ENCODE measurements around the gene HYOU1.
"Not testable (repeated sequence)": the region's sequence is repeated elsewhere in the genome, so short reads cannot be mapped to it uniquely, and the experiment has no call there.

The HYOU1 gene, protein sequence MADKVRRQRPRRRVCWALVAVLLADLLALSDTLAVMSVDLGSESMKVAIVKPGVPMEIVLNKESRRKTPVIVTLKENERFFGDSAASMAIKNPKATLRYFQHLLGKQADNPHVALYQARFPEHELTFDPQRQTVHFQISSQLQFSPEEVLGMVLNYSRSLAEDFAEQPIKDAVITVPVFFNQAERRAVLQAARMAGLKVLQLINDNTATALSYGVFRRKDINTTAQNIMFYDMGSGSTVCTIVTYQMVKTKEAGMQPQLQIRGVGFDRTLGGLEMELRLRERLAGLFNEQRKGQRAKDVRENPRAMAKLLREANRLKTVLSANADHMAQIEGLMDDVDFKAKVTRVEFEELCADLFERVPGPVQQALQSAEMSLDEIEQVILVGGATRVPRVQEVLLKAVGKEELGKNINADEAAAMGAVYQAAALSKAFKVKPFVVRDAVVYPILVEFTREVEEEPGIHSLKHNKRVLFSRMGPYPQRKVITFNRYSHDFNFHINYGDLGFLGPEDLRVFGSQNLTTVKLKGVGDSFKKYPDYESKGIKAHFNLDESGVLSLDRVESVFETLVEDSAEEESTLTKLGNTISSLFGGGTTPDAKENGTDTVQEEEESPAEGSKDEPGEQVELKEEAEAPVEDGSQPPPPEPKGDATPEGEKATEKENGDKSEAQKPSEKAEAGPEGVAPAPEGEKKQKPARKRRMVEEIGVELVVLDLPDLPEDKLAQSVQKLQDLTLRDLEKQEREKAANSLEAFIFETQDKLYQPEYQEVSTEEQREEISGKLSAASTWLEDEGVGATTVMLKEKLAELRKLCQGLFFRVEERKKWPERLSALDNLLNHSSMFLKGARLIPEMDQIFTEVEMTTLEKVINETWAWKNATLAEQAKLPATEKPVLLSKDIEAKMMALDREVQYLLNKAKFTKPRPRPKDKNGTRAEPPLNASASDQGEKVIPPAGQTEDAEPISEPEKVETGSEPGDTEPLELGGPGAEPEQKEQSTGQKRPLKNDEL

DNA sequence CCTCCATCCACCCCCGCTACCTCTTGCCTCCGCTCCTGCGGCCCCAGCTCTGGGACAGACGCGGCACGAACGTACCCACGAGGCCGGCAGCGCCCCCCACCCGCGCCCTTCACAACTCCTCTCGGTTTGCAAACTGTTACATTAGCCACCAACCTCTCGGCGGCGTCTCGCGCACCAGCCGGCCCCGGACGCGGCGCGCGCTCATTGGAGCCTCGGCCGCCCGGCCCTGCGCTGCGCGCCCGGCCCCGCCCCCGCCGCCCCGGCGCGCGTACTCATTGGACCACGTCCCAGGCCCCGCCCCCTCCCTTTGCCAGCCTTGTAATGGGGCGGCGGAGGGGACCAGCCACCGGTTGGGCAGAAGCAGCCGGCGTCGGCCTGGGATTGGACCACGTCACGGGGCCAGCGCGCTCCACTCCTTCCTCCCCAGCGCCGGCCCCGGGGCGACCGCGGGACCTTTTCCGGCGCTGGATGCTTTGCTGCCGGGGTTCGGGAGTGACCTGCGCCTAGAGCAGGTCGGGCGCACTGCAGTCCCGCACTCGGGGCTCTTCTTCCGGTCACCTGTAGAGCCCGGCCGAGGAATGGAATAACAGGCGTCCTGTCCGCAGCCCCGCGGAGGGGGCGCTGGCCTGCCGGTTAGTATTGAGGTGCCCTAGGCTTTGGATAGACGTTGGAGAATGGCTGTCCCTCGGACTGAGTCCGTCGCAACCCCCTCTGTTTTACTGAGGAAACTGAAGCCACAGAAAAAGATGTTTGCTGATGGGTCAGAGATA lies at the start of gene HYOU1:
Gene HYOU1 (minus strand): TSS at position 206 of the 770 bp plus-strand sequence. CDS start 1,045 bp downstream, outside the sequence.
- Mint-ChIP-seq H3K4me1 (peaks cover 31% of the 10 kb centered on the region), H3K4me3 (peak within 1 kb of the TSS; percentile 92 to 99 (median 97)), H3K36me3 (ENCODE audit: low read depth) (peaks cover 34% of the 10 kb centered on the region), H3K27me3 (ENCODE audit: low read depth) (no peaks in the 10 kb centered on the region), H3K27ac (peak within 1 kb of the TSS; percentile 59 to 94 (median 90)), H3K9me3 (no peaks in the 10 kb centered on the region)
- TF ChIP-seq CTCF (IDR thresholded peaks at IDR 0.05; ENCODE audit: unreplicated experiment in 3 of 3): peak in 2 of 3 experiments; percentile 7 to 9

DNA sequence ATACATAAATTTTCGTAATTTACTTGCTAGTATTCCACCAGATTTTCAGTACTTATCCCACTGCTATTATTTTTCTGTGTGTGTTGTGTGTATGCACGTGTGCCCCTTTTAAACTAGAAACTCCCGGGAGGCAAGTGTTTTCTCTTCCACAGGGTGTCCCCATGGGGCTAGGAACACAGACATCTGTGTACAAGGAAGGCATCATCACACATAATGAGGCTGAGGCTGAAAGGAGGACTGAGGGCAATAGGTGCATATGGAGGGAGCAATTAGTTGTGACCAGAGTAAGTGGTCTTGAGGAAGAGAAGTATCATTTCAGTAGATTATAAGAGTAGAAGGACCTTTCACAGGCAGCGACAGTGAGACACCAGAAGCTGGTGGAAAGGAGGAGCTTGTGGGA lies 46.8 kb upstream of the HYOU1 start:
- Mint-ChIP-seq H3K27me3 (ENCODE audit: low read depth) (no peaks in the 10 kb centered on the region), H3K9me3 (no peaks in the 10 kb centered on the region), H3K27ac (peak overlapping the region; percentile 95 to 98 (median 98)), H3K4me3 (peak overlapping the region; percentile 56 to 86 (median 76)), H3K36me3 (ENCODE audit: low read depth) (peaks cover 3% of the 10 kb centered on the region), H3K4me1 (peaks cover 48% of the 10 kb centered on the region)
- no peak for TF ChIP-seq CTCF (IDR thresholded peaks at IDR 0.05; ENCODE audit: unreplicated experiment in 3 of 3)

DNA sequence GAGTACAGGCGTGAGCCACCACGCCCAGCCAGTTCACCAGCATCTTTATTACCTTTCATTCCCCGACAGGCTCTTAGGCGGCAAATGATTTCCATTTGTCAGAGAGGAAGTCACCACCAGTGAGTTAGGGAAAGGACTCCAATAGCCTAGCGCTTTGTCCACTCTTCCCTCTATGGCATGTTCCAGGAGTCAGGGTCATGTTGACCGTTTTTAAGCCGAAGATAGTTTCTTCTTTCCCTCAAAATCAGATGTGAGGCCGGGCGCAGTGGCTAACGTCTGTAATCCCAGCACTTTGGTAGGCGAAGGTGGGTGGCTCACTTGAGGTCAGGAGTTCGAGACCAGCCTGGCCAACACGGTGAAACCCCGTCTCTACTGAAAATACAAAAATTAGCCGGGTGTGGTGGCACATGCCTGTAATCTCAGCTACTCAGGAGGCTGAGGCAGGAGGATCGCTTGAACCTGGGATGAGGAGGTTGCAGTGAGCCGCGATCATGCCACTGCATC lies 46.2 kb upstream of the HYOU1 start:
- H3K4me1 Mint-ChIP-seq: peaks cover 43% of the 10 kb centered on the region
- peak overlapping the region; percentile 95 to 98 (median 98) for H3K27ac Mint-ChIP-seq
- not testable (repeated sequence) for H3K27me3 Mint-ChIP-seq (ENCODE audit: low read depth); H3K36me3 Mint-ChIP-seq (ENCODE audit: low read depth); H3K9me3 Mint-ChIP-seq
- H3K4me3 Mint-ChIP-seq: peak overlapping the region; percentile 52 to 84 (median 64)

GRCh38 chr11:119101759-119102423 lies 44.9 kb upstream of the HYOU1 start, which contains the start of gene DPAGT1:
Gene DPAGT1 (minus strand): TSS chr11:119101853. CDS start chr11:119101655, 198 bp downstream.
- Mint-ChIP-seq H3K9me3 (no peaks in the 10 kb centered on the region), H3K4me3 (peak within 1 kb of the TSS; percentile 84 to 92 (median 91)), H3K4me1 (peaks cover 38% of the 10 kb centered on the region), H3K36me3 (ENCODE audit: low read depth) (peaks cover 21% of the 10 kb centered on the region), H3K27me3 (ENCODE audit: low read depth) (peaks cover 3% of the 10 kb centered on the region), H3K27ac (peak within 1 kb of the TSS; percentile 98 to 99 (median 98))
- TF ChIP-seq CTCF (IDR thresholded peaks at IDR 0.05; ENCODE audit: unreplicated experiment in 3 of 3): no peak

DNA sequence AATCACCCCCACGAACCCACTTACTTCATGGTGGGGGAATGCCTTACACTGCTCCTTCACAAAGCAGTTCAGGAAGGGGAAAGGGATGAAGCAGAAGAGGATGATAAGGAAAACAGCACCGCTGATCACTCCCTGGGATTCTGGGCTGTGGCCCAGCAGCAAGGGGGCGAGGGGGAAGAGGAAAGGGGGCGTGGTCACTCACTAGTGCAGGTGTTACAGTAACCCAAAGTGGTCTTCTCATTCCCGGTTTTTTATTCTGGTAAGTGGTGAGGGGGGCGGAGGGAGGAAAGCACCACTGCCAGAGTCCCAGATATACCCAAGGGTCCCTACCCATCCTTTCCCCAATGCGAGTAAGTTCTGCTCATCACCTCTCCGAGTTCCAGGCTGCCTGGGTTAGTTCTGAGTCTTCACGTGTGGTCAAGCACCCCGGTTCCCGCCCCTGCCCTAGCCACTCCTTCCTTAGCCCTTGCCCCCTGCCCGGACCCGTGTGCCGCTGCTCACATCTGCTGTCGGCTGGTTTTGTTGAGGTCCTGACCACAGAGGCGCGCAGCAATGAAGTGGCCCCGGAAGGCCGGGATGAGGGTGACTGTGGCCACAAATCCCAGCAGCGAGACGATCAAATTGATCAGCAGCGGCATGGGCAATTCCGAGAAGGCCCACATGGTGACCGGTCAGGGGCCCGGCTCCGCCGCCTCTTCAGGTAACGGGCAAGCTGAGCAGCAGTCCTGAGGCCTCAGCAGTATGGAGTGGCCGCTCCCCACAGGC lies 44.2 kb upstream of the HYOU1 start:
- H3K27ac Mint-ChIP-seq: peak overlapping the region; percentile 98 to 99 (median 98)
- no peaks in the 10 kb centered on the region for H3K9me3 Mint-ChIP-seq
- H3K4me3 Mint-ChIP-seq: peak overlapping the region; percentile 84 to 92 (median 91)
- H3K36me3 Mint-ChIP-seq (ENCODE audit: low read depth): peaks cover 26% of the 10 kb centered on the region
- TF ChIP-seq CTCF (IDR thresholded peaks at IDR 0.05; ENCODE audit: unreplicated experiment in 3 of 3): no peak
- peaks cover 3% of the 10 kb centered on the region for H3K27me3 Mint-ChIP-seq (ENCODE audit: low read depth)
- peaks cover 31% of the 10 kb centered on the region for H3K4me1 Mint-ChIP-seq

All from nephron (organoid).